HepG2 (cell line): ENCODE results near the gene MOK. TPM values are rescaled to one million over a fixed set of nuclear protein-coding genes. Genes with fewer than 3 reads are reported as not detected.
A peak's percentile ranks its signal among the peaks of the same experiment; 100 is the strongest.

Experiments used
- CEBPG ChIP-seq: IDR thresholded peaks from 2 replicates; pipeline ENCODE4 v1.6.1; 2016
- GABPA ChIP-seq, 2 experiments: IDR thresholded peaks; 2 replicates each; pipeline ENCODE4 v1.6.1; 2011 to 2016; ENCODE audit warnings: low read depth in 2 of 2, low read length in 1 of 2, missing biosample characterization in 1 of 2, missing genetic modification characterization in 1 of 2
- GPN1 ChIP-seq: sonication (generic); formaldehyde crosslinking; IDR thresholded peaks from 2 replicates; pipeline ENCODE4 v1.5.1; 2020; ENCODE audit warnings: missing genetic modification reagents, borderline replicate concordance
- KDM1A ChIP-seq: IDR thresholded peaks from 2 replicates; pipeline ENCODE4 v1.6.1; 2016; ENCODE audit warnings: missing compliant biosample characterization
- MEF2D ChIP-seq: sonication (generic); formaldehyde crosslinking; IDR thresholded peaks from 2 replicates; pipeline ENCODE4 v1.5.1; 2020; ENCODE audit warnings: mild to moderate bottlenecking, missing genetic modification reagents
- RBM22 ChIP-seq: fragments of 200-400 bp; formaldehyde crosslinking; optimal IDR thresholded peaks from 2 replicates; pipeline ENCODE3; 2017; ENCODE audit warnings: mild to moderate bottlenecking, low read length, moderate library complexity
- SIX1 ChIP-seq: sonication (generic); formaldehyde crosslinking; IDR thresholded peaks from 2 replicates; pipeline ENCODE4 v1.4.0; 2020; ENCODE audit warnings: missing genetic modification reagents, borderline replicate concordance
- STAG1 ChIP-seq: sonication (generic); formaldehyde crosslinking; IDR thresholded peaks from 2 replicates; pipeline ENCODE4 v1.4.0; 2020; ENCODE audit warnings: missing genetic modification reagents
- ZBTB1 ChIP-seq: sonication (generic); formaldehyde crosslinking; IDR thresholded peaks from 2 replicates; pipeline ENCODE4 v1.4.0; 2020; ENCODE audit warnings: missing genetic modification reagents, borderline replicate concordance
- ZNF563 ChIP-seq: sonication (generic); formaldehyde crosslinking; IDR thresholded peaks from 2 replicates; pipeline ENCODE4 v1.8.0; 2022; ENCODE audit warnings: mild to moderate bottlenecking, moderate library complexity, missing genetic modification reagents
- ZNF772 ChIP-seq: sonication (generic); formaldehyde crosslinking; IDR thresholded peaks from 2 replicates; pipeline ENCODE4 v1.5.0; 2020; ENCODE audit warnings: mild to moderate bottlenecking, missing genetic modification reagents
- polyA plus RNA-seq, 8 experiments: library from polyadenylated mRNA; depleted of rRNA in 3 of 8; stranded (reverse) in 7 of 8; unstranded in 1 of 8; fragments of >200 nt; fragmentation: Illumina TruSeq in 4 of 8; extraction: Trizol in 4 of 8; gene quantifications; 2 replicates each; pipeline versions ENCODE4 v1.2.1 to v1.2.3, GENCODE V29; 2011 to 2016; ENCODE audit warnings: low read depth in 4 of 8, missing spikeins in 1 of 8, mixed read lengths in 1 of 8; ENCODE audit not compliant: insufficient read depth in 1 of 8
- total RNA-seq, 5 experiments: library from RNA; depleted of rRNA; stranded (reverse); fragments of >200 nt; fragmentation: Illumina TruSeq; extraction: Trizol; gene quantifications; 2 replicates each; pipeline ENCODE4 v1.2.3, GENCODE V29; 2016; ENCODE audit warnings: low read depth in 1 of 5
- TF ChIP-seq, protein P1 (sequence below): sonication (generic); formaldehyde crosslinking; IDR thresholded peaks from 2 replicates; pipeline ENCODE4 v1.5.0; 2020; ENCODE audit warnings: missing genetic modification reagents
- TF ChIP-seq, protein P2 (sequence below): sonication (generic); formaldehyde crosslinking; IDR thresholded peaks from 2 replicates; pipeline ENCODE4 v1.5.0; 2020; ENCODE audit warnings: missing genetic modification reagents
- TF ChIP-seq, protein P3 (sequence below): sonication (generic); formaldehyde crosslinking; IDR thresholded peaks from 2 replicates; pipeline ENCODE4 v1.5.0; 2020; ENCODE audit warnings: mild to moderate bottlenecking, missing genetic modification reagents, borderline replicate concordance
- TF ChIP-seq, protein P4 (sequence below): sonication (generic); formaldehyde crosslinking; IDR thresholded peaks from 2 replicates; pipeline ENCODE4 v1.8.0; 2022; ENCODE audit warnings: missing genetic modification reagents, mild to moderate bottlenecking, moderate library complexity, borderline replicate concordance

MOK gene
- total and polyA plus RNA-seq, 2 of the 13 experiments (the other 11 are each of a cell fraction or from before 2014, with no cell fraction given): 15.3 to 16.9 TPM

DNA sequence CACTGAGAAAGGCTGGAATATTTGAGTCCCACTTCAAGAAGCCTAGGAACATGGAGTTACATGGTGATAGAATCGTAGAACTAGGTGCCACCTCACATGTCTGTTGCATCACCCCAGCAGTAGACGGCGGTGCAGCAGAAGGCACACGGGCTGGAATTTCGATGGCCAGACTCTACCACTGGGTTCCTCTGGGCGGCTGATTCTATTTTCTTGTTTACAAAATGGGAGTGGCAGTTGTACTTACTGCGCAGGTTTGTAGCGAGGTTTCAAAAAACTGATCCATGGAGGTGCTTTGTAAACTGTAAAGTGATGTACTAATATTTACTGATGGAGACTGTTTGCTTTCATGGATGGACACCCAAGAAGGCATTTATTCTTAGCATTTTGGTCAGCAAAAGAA, 119.6 kb downstream of the MOK start (continued):
- TF ChIP-seq, protein P1, sequence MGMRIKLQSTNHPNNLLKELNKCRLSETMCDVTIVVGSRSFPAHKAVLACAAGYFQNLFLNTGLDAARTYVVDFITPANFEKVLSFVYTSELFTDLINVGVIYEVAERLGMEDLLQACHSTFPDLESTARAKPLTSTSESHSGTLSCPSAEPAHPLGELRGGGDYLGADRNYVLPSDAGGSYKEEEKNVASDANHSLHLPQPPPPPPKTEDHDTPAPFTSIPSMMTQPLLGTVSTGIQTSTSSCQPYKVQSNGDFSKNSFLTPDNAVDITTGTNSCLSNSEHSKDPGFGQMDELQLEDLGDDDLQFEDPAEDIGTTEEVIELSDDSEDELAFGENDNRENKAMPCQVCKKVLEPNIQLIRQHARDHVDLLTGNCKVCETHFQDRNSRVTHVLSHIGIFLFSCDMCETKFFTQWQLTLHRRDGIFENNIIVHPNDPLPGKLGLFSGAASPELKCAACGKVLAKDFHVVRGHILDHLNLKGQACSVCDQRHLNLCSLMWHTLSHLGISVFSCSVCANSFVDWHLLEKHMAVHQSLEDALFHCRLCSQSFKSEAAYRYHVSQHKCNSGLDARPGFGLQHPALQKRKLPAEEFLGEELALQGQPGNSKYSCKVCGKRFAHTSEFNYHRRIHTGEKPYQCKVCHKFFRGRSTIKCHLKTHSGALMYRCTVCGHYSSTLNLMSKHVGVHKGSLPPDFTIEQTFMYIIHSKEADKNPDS: no peak
- TF ChIP-seq MEF2D (no peak), ZBTB1 (no peak), RBM22 (no peak), GABPA (IDR thresholded peaks at IDR 0.05; ENCODE audit: low read depth, low read length) (no peak), GABPA (CRISPR knock-in tag; IDR thresholded peaks at IDR 0.05; ENCODE audit: low read depth) (no peak), ZNF772 (CRISPR knock-in tag) (no peak), STAG1 (CRISPR knock-in tag) (peak; percentile 22; the same call in 1 of the 2 replicates), GPN1 (CRISPR knock-in tag) (no peak), CEBPG (CRISPR knock-in tag) (peak; percentile 94), SIX1 (0 out of 2 replicates have a peak, but pooled peaks have one; percentile 12), KDM1A (CRISPR knock-in tag) (0 out of 2 replicates have a peak, but pooled peaks have one; percentile 20), ZNF563 (no peak)
- TF ChIP-seq, protein P2, sequence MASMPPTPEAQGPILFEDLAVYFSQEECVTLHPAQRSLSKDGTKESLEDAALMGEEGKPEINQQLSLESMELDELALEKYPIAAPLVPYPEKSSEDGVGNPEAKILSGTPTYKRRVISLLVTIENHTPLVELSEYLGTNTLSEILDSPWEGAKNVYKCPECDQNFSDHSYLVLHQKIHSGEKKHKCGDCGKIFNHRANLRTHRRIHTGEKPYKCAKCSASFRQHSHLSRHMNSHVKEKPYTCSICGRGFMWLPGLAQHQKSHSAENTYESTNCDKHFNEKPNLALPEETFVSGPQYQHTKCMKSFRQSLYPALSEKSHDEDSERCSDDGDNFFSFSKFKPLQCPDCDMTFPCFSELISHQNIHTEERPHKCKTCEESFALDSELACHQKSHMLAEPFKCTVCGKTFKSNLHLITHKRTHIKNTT (CRISPR knock-in tag): no peak
- TF ChIP-seq, protein P3, sequence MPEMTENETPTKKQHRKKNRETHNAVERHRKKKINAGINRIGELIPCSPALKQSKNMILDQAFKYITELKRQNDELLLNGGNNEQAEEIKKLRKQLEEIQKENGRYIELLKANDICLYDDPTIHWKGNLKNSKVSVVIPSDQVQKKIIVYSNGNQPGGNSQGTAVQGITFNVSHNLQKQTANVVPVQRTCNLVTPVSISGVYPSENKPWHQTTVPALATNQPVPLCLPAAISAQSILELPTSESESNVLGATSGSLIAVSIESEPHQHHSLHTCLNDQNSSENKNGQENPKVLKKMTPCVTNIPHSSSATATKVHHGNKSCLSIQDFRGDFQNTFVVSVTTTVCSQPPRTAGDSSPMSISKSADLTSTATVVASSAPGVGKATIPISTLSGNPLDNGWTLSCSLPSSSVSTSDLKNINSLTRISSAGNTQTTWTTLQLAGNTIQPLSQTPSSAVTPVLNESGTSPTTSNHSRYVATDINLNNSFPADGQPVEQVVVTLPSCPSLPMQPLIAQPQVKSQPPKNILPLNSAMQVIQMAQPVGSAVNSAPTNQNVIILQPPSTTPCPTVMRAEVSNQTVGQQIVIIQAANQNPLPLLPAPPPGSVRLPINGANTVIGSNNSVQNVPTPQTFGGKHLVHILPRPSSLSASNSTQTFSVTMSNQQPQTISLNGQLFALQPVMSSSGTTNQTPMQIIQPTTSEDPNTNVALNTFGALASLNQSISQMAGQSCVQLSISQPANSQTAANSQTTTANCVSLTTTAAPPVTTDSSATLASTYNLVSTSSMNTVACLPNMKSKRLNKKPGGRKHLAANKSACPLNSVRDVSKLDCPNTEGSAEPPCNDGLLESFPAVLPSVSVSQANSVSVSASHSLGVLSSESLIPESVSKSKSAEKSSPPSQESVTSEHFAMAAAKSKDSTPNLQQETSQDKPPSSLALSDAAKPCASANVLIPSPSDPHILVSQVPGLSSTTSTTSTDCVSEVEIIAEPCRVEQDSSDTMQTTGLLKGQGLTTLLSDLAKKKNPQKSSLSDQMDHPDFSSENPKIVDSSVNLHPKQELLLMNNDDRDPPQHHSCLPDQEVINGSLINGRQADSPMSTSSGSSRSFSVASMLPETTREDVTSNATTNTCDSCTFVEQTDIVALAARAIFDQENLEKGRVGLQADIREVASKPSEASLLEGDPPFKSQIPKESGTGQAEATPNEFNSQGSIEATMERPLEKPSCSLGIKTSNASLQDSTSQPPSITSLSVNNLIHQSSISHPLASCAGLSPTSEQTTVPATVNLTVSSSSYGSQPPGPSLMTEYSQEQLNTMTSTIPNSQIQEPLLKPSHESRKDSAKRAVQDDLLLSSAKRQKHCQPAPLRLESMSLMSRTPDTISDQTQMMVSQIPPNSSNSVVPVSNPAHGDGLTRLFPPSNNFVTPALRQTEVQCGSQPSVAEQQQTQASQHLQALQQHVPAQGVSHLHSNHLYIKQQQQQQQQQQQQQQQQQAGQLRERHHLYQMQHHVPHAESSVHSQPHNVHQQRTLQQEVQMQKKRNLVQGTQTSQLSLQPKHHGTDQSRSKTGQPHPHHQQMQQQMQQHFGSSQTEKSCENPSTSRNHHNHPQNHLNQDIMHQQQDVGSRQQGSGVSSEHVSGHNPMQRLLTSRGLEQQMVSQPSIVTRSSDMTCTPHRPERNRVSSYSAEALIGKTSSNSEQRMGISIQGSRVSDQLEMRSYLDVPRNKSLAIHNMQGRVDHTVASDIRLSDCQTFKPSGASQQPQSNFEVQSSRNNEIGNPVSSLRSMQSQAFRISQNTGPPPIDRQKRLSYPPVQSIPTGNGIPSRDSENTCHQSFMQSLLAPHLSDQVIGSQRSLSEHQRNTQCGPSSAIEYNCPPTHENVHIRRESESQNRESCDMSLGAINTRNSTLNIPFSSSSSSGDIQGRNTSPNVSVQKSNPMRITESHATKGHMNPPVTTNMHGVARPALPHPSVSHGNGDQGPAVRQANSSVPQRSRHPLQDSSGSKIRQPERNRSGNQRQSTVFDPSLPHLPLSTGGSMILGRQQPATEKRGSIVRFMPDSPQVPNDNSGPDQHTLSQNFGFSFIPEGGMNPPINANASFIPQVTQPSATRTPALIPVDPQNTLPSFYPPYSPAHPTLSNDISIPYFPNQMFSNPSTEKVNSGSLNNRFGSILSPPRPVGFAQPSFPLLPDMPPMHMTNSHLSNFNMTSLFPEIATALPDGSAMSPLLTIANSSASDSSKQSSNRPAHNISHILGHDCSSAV: no peak
- TF ChIP-seq, protein P4, sequence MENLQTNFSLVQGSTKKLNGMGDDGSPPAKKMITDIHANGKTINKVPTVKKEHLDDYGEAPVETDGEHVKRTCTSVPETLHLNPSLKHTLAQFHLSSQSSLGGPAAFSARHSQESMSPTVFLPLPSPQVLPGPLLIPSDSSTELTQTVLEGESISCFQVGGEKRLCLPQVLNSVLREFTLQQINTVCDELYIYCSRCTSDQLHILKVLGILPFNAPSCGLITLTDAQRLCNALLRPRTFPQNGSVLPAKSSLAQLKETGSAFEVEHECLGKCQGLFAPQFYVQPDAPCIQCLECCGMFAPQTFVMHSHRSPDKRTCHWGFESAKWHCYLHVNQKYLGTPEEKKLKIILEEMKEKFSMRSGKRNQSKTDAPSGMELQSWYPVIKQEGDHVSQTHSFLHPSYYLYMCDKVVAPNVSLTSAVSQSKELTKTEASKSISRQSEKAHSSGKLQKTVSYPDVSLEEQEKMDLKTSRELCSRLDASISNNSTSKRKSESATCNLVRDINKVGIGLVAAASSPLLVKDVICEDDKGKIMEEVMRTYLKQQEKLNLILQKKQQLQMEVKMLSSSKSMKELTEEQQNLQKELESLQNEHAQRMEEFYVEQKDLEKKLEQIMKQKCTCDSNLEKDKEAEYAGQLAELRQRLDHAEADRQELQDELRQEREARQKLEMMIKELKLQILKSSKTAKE: no peak
